Stimulated activated naive CD8-positive, alpha-beta T cell treated with anti-CD3 and anti-CD28 coated beads, Interleukin-15, amount 100 ng/mL, for 72 hours (primary cell): ENCODE results near the gene SPANXN1.
"Not testable (repeated sequence)": the region's sequence is repeated elsewhere in the genome, so short reads cannot be mapped to it uniquely, and the experiment has no call there.

Experiments
- ATAC-seq: fragments of 150-1000 bp; cut with Tn5 transposase; 2 replicates; pipeline ENCODE4 v1.10.0; 2021; ENCODE audit warnings: mild to moderate bottlenecking, moderate library complexity
- DNase-seq, 2 donors: peaks; one replicate each; pipeline ENCODE4 v3.0.0; 2021 to 2022
- H3K27ac Mint-ChIP-seq, 2 donors: one replicate each; pipeline ENCODE4 v1.8.0; 2022; ENCODE audit warnings: mild to moderate bottlenecking in 2 of 2, mixed read lengths in 2 of 2, moderate library complexity in 2 of 2
- H3K27me3 Mint-ChIP-seq: one replicate; pipeline ENCODE4 v1.8.0; 2022; ENCODE audit warnings: mixed read lengths
- H3K4me1 Mint-ChIP-seq: one replicate; pipeline ENCODE4 v1.8.0; 2022; ENCODE audit warnings: mild to moderate bottlenecking, mixed read lengths
- H3K4me3 Mint-ChIP-seq, 2 donors: one replicate each; pipeline ENCODE4 v1.8.0; 2022; ENCODE audit warnings: mild to moderate bottlenecking in 2 of 2, mixed read lengths in 2 of 2, moderate library complexity in 1 of 2
- H3K9me3 Mint-ChIP-seq, 2 donors: one replicate each; pipeline ENCODE4 v1.8.0; 2022; ENCODE audit warnings: mixed read lengths in 2 of 2

The SPANXN1 gene, protein sequence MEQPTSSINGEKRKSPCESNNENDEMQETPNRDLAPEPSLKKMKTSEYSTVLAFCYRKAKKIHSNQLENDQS

GRCh38 chrX:145247203-145247602, at the start of gene SPANXN1:
SPANXN1 (plus strand) TSS chrX:145247503; CDS start chrX:145247587, 84 bp downstream.
- H3K9me3 Mint-ChIP-seq, H3K4me3 Mint-ChIP-seq, H3K4me1 Mint-ChIP-seq, ATAC-seq, H3K27ac Mint-ChIP-seq, H3K27me3 Mint-ChIP-seq: not testable (repeated sequence)
- peak in 1 of 2 donors; percentile 5 for DNase-seq

- Mint-ChIP-seq H3K27ac (no peak overlapping the region), H3K4me1 (no peaks in the 10 kb centered on the region), H3K27me3 (no peaks in the 10 kb centered on the region)
Observed at GRCh38 chrX:145199078-145199477, 48.2 kb upstream of the SPANXN1 start.

GRCh38 chrX:145213504-145213903, 33.8 kb upstream of the SPANXN1 start:
- H3K4me3 Mint-ChIP-seq, result no peak overlapping the region
- no peak overlapping the region for H3K27ac Mint-ChIP-seq
- H3K4me1 Mint-ChIP-seq, result no peaks in the 10 kb centered on the region
- no peaks in the 10 kb centered on the region for H3K27me3 Mint-ChIP-seq
- peaks cover 0 to 4% of the 10 kb centered on the region in 2 donors for H3K9me3 Mint-ChIP-seq
- DNase-seq, result no peak
- ATAC-seq, result no peak

More at GRCh38 chrX:145199078-145199477, 48.2 kb upstream of the SPANXN1 start:
- ATAC-seq (no peak), DNase-seq (no peak)
- Mint-ChIP-seq H3K9me3 (peaks cover 0 to 10% of the 10 kb centered on the region in 2 donors), H3K4me3 (no peak overlapping the region)

- ATAC-seq, result no peak
- Mint-ChIP-seq H3K4me3 (no peak overlapping the region), H3K4me1 (no peaks in the 10 kb centered on the region), H3K27ac (no peak overlapping the region), H3K9me3 (no peaks in the 10 kb centered on the region), H3K27me3 (no peaks in the 10 kb centered on the region)
- DNase-seq, result no peak
Observed at GRCh38 chrX:145292218-145292617, 44.9 kb downstream of the SPANXN1 start.
